Thyroid gland (tissue), 4 donors: ENCODE data around the gene INSYN1. TPM values are rescaled to one million over a fixed set of nuclear protein-coding genes. Genes with fewer than 3 reads are reported as not detected.

ENCODE experiments used
- DNase-seq, 2 donors: peaks; one replicate each; pipeline ENCODE4 v3.0.0-alpha.2; 2019
- H3K27ac ChIP-seq, 3 donors: fragments of 200-600 bp; sonication (generic); 1 replicate in 2 of 3; 2 replicates in 1 of 3; pipeline ENCODE4 v1.5.1; 2016 to 2019; ENCODE audit warnings: mild to moderate bottlenecking in 1 of 3, moderate library complexity in 1 of 3
- H3K27me3 ChIP-seq: fragments of 200-600 bp; sonication (generic); one replicate; pipeline ENCODE4 v1.5.1; 2019
- H3K36me3 ChIP-seq, 2 donors: fragments of 200-600 bp; sonication (generic); one replicate each; pipeline ENCODE4 v1.5.1; 2016 to 2019
- H3K4me1 ChIP-seq, 2 donors: fragments of 200-600 bp; sonication (generic); one replicate each; pipeline ENCODE4 v1.5.1; 2017 to 2019
- H3K4me3 ChIP-seq, 3 donors: fragments of 200-600 bp; sonication (generic); replicated peaks in 1 of 3; 1 replicate in 2 of 3; 2 replicates in 1 of 3; pipeline ENCODE4 v1.5.1; 2016; ENCODE audit warnings: mild to moderate bottlenecking in 1 of 3
- H3K9me3 ChIP-seq: fragments of 200-600 bp; sonication (generic); one replicate; pipeline ENCODE4 v1.5.1; 2017
- CTCF ChIP-seq, 6 experiments: fragments of 200-600 bp in 3 of 6; fragments of 450-650 bp in 3 of 6; sonication (generic) in 3 of 6; IDR thresholded peaks; one replicate each; pipeline ENCODE4 v1.5.1; 2016 to 2019; ENCODE audit warnings: antibody characterized with exemption in 6 of 6, mild to moderate bottlenecking in 2 of 6, inconsistent platforms in 1 of 6, moderate library complexity in 1 of 6
- POLR2A ChIP-seq, 2 donors: fragments of 450-650 bp; IDR thresholded peaks; one replicate each; pipeline ENCODE4 v1.6.1; 2017; ENCODE audit warnings: antibody characterized with exemption in 2 of 2, mild to moderate bottlenecking in 2 of 2, moderate library complexity in 1 of 2
- WGBS, 2 donors: methylation state at CpG; one replicate each; pipeline ENCODE4 v1.1.5; 2017; 5-methylcytosine and 5-hydroxymethylcytosine counted together
- intact Hi-C: fragments of 100-400 bp; cut with DNase I; formaldehyde crosslinking; loops from one replicate; pipeline ENCODE4 v1.15.1; 2023
- total RNA-seq, 4 donors: library from RNA; depleted of rRNA; stranded (reverse); fragments of >200 nt; gene quantifications; one replicate each; pipeline ENCODE4 v1.2.3, GENCODE V29; 2016

INSYN1 gene
- total RNA-seq, 4 donors from 2014 or later = 0.83 to 2.5 (median 2.0) TPM

GRCh38 chr15:73686781-73687256, 66.3 kb downstream of the INSYN1 start:
- Histone ChIP-seq H3K9me3 (no peaks in the 10 kb centered on the region), H3K36me3 (no peaks in the 10 kb centered on the region), H3K27me3 (no peaks in the 10 kb centered on the region), H3K4me1 (peaks cover 7 to 34% of the 10 kb centered on the region in 2 donors), H3K27ac (peak overlapping the region in 1 of 3 donors; percentile 15), H3K4me3 (no peak overlapping the region)
- DNase-seq = no peak
- intact Hi-C loops = no loop called here
- TF ChIP-seq POLR2A (IDR thresholded peaks at IDR 0.05) (no peak), CTCF (IDR thresholded peaks at IDR 0.05) (no peak)
- 60 to 71% methylated on average over 4 of the region's 4 CpGs for WGBS, 2 donors

- no peak for DNase-seq
- WGBS, 2 donors = 70 to 75% methylated on average over 6 of the region's 6 CpGs
- no peaks in the 10 kb centered on the region for H3K9me3 ChIP-seq
- no peaks in the 10 kb centered on the region for H3K27me3 ChIP-seq
- H3K27ac ChIP-seq = peak overlapping the region in 1 of 3 donors; percentile 50
- H3K4me3 ChIP-seq = no peak overlapping the region
- intact Hi-C loops = no loop called here
- no peak for TF ChIP-seq POLR2A (IDR thresholded peaks at IDR 0.05)
- TF ChIP-seq CTCF (IDR thresholded peaks at IDR 0.05) = no peak
- peaks cover 7 to 34% of the 10 kb centered on the region in 2 donors for H3K4me1 ChIP-seq
- no peaks in the 10 kb centered on the region for H3K36me3 ChIP-seq
Observed at GRCh38 chr15:73685981-73686380, 67.2 kb downstream of the INSYN1 start.

Other genes starting within 250 kb of the INSYN1 start
- 100 to 1,000 TPM in 3 of 4 donors, 10 to 100 TPM in 1; 86.7 to 134 (median 124) TPM for gene NPTN, start 120.0 kb downstream of the INSYN1 start, total RNA-seq
- gene CD276, start 69.0 kb downstream of the INSYN1 start, total RNA-seq = 10 to 100 TPM; 22.6 to 39.5 (median 28.9) TPM
- not detected for gene TBC1D21, start 120.2 kb upstream of the INSYN1 start, total RNA-seq
- 10 to 100 TPM in 3 of 4 donors, 1 to 10 TPM in 1; 9.9 to 15.2 (median 12.0) TPM for gene LOXL1, start 173.1 kb upstream of the INSYN1 start, total RNA-seq
- gene STOML1, start 238.9 kb upstream of the INSYN1 start, total RNA-seq = 10 to 100 TPM; 15.3 to 42.1 (median 30.1) TPM
- 100 to 1,000 TPM in 1 of 4 donors, 10 to 100 TPM in 3; 55.9 to 141 (median 76.5) TPM for gene PML, start 241.4 kb upstream of the INSYN1 start, total RNA-seq